Activated CD4-positive, CD25-positive, alpha-beta regulatory T cell treated with anti-CD3 and anti-CD28 coated beads, Interleukin-2, amount 50 U/mL, for 16 hours (primary cell): Measurements from ENCODE around the gene CLCN7.

ENCODE experiments used
- DNase-seq: peaks from one replicate; pipeline ENCODE4 v3.0.0-alpha.2; 2020; ENCODE audit warnings: low read depth, low spot score

Gene CLCN7

GRCh38 chr16:1464196-1464893 is 10.5 kb downstream of the CLCN7 start:
- no peak for DNase-seq

GRCh38 chr16:1461146-1461545 is 13.7 kb downstream of the CLCN7 start:
- DNase-seq = no peak

- DNase-seq = no peak
Measured at GRCh38 chr16:1460602-1461138, 14.2 kb downstream of the CLCN7 start.

GRCh38 chr16:1459967-1460366 is 14.9 kb downstream of the CLCN7 start:
- no peak for DNase-seq

GRCh38 chr16:1458977-1459341 is 15.9 kb downstream of the CLCN7 start:
- no peak for DNase-seq

- DNase-seq = no peak
Measured at GRCh38 chr16:1458336-1458976, 16.4 kb downstream of the CLCN7 start.

- no peak for DNase-seq
Measured at GRCh38 chr16:1457489-1458245, 17.2 kb downstream of the CLCN7 start.

GRCh38 chr16:1456951-1457350 is 17.9 kb downstream of the CLCN7 start:
- no peak for DNase-seq

- no peak for DNase-seq
Measured at GRCh38 chr16:1455190-1456171, 19.3 kb downstream of the CLCN7 start.

- no peak for DNase-seq
Measured at GRCh38 chr16:1454561-1454960, 20.3 kb downstream of the CLCN7 start.

GRCh38 chr16:1453316-1453715 is 21.5 kb downstream of the CLCN7 start:
- DNase-seq = no peak

- no peak for DNase-seq
Measured at GRCh38 chr16:1452530-1452929, 22.3 kb downstream of the CLCN7 start.

- DNase-seq = no peak
Measured at GRCh38 chr16:1451702-1452392, 23.0 kb downstream of the CLCN7 start.

- no peak for DNase-seq
Measured at GRCh38 chr16:1450841-1451240, 24.0 kb downstream of the CLCN7 start.

GRCh38 chr16:1450218-1450617 is 24.6 kb downstream of the CLCN7 start:
- DNase-seq = no peak

- DNase-seq = no peak
Measured at GRCh38 chr16:1449201-1449788, 25.5 kb downstream of the CLCN7 start.

- DNase-seq = no peak
Measured at GRCh38 chr16:1448536-1449116, 26.2 kb downstream of the CLCN7 start.

GRCh38 chr16:1447965-1448364 is 26.9 kb downstream of the CLCN7 start:
- no peak for DNase-seq

GRCh38 chr16:1446296-1447080 is 28.3 kb downstream of the CLCN7 start:
- DNase-seq = no peak
